Stimulated activated CD4-positive, alpha-beta T cell treated with anti-CD3 and anti-CD28 coated beads, Interleukin-15, amount 100 ng/mL, for 48 hours (primary cell): ENCODE measurements around the gene A4GALT.
"Not testable (repeated sequence)": the region's sequence is repeated elsewhere in the genome, so short reads cannot be mapped to it uniquely, and the experiment has no call there.

Source experiments
- DNase-seq, 2 donors: peaks; one replicate each; pipeline ENCODE4 v3.0.0-alpha.2; 2020; ENCODE audit warnings: low read depth in 2 of 2

Gene A4GALT, protein sequence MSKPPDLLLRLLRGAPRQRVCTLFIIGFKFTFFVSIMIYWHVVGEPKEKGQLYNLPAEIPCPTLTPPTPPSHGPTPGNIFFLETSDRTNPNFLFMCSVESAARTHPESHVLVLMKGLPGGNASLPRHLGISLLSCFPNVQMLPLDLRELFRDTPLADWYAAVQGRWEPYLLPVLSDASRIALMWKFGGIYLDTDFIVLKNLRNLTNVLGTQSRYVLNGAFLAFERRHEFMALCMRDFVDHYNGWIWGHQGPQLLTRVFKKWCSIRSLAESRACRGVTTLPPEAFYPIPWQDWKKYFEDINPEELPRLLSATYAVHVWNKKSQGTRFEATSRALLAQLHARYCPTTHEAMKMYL

DNA sequence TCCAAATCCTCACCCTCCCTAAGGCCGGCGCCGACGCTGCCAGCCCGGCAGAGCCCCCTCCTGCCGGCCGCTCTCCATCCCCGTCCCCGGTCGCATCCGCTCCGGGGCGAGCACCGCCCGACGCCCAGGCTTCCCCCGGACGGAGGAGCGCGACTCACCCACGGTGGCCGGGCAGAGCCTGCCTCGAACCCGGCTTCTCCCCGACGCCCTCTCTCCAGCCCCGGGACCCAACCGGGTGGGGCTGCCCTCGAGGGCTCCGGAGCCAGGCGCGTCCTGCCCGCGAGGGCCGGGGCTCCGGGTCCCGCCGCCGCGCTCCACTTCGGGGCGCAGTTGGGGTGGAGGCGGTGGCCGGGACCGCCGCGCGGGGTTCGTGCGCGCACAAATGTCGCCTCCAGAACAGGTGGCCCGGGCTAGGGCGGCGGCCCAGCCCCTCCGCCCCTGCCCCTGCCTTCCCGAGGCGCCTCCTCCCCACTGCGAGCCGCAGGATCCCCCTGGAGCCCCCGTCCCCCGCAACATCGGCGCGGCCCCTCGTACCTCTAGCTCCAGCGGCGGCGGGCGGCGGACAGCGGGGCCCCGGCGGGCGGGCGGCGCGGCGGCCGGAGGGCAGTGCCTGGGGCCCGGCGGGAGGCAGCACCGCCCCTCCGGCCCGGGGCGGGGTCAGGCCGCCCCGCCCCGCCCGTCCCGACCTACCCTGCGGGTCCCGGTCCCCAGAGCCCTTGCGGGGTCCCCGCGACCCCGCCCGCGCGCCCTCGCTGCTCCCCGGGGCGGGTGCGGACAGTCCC is at the start of gene A4GALT:
A4GALT (minus strand) TSS at position 608 of the 782 bp plus-strand sequence. CDS start 26,919 bp downstream, outside the sequence.
- no peak for DNase-seq

DNA sequence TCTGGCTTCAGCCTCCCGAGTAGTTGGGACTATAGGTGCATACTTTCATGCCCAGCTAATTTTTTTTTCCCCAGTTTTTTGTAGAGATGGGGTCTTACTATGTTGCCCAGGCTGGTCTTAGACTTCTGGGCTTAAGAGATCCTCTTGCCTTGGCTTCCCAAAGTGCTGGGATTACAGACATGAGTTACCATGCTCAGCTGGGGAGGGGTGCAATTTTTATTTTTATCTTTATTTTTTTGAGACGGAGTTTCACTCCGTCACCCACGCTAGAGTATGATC is 49.7 kb upstream of the A4GALT start:
- no peak for DNase-seq

DNA sequence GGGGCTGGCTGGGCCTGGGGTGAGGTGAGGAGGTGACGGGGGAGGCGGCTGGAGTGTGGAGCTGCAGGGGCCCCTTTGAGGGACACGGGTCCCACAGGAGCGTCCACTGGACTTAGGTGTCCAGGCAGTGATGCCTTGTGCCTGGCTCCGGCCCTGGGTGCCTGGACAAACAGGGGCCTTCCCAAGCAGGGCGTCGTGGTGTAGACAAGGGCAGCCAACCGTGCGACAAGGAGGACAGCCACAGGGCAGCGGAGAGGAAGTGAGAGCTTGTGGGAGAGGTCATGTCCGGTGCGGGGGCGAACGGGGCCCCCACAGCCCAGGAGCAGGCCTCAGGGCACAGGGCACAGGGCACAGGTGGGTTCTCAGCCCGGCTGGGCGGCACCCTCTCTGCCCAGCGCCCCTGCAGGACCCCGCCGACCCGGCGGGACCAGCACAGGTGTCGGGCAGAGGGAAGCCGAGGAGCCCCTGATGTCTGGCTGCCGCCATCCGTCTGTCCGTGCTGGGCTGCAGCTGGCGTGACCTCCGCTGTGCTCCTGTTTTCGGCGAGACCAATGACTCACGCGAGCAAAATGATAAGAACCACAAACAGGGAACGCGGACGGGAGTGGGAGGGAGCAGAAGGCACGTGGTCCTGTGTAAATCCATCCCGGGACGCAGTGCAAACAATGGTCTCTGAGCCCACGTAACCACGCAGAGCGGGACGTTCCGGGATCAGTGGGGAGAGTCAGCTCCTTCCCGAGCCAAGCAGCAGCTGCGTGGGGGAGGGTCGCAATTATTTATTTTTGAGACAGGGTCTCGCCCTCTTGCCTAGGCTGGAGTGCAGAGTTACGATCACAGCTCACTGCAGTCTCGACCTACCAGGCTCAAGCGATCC is 49.1 kb upstream of the A4GALT start:
- DNase-seq = no peak

DNA sequence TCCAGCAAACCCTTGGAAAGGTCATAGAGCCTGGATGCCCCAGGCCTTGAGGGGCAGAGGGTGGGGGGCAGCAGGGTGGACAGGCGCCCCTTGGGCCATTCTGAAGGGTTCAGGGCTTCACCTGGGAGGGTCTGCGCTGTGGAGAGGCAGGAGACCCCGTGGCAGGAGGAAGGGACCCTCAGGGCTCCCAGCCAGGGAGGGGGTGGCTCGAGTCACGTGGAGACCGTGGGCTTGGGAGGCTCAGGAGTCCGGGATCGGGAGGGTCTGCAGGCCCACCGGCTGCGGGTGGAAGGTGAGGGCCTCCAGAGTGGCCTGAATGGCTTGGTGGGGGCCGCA is 48.5 kb upstream of the A4GALT start:
- DNase-seq = no peak

DNA sequence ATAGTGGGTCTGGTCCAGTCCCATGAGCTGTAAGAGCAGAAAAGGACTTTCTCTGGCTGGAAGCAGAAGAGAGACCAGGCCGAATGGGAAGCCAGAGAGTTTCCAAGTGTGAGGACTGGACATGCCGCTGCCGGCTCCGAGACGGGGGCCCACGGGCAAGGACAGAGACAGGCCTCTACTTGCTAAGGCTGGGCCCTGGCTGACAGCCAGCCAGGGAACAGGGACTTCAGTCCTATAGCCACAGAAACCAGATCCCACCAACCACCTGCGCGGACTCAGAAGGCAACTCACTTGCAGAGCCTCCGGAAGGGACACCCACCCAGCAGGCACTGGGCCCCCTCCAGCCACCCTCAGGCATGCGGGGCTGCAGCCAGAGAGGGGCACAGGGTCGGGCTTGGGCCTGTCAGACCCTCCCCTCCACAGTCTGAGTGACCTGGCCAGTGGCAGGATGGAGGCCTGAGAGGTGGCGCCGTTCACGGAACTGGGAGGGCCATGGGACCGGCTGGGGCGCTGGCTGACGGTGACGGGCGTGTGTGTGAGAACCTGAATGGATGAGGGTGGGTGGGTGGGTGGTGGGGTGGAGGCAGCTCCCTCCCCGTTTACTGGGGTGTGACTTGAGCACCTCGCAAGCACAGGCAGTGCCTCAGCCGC is 47.8 kb upstream of the A4GALT start:
- DNase-seq = no peak

DNA sequence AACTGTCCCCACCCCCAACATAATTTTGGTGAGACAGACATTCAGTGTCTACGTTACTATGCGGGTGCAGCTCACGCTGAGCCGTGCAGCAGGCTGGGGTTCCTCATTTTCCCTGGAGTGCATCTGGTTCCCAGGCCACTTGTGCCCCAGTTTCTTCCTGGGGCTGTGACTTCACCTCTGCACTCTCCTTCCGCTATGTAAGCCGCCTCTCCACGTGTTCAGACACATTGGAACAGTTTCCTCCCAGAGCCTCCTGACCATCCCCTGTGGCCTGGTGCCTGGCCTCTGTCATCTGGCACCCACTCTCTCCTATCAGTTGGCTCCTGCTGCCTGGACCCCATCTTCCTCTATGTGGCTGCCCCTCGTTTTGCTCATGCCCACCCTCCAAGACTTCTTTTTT is 46.2 kb upstream of the A4GALT start:
- DNase-seq = no peak

DNA sequence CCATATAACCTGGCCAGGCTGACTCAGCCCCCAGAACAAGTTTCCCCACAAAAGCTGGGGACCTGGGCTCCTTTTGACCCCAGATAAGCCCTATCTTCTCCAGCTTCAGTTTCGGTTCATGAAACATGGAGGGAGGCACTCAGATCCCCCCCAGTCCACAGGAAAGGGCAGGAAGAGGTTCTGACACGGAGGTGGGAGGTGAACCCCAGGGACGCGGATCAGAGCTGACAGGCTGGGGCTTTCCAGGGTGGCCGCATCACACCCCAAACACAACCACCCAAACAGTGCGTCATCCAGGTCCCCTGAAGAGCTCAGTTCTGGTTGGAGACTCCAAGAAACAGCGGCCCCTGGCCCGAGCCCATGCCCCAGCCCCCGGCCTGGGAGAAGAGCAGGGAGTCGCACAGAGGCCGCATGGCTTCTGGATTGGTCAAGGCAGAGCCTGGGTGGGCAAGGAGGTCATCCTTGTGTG is 44.3 kb upstream of the A4GALT start:
- DNase-seq = no peak

DNA sequence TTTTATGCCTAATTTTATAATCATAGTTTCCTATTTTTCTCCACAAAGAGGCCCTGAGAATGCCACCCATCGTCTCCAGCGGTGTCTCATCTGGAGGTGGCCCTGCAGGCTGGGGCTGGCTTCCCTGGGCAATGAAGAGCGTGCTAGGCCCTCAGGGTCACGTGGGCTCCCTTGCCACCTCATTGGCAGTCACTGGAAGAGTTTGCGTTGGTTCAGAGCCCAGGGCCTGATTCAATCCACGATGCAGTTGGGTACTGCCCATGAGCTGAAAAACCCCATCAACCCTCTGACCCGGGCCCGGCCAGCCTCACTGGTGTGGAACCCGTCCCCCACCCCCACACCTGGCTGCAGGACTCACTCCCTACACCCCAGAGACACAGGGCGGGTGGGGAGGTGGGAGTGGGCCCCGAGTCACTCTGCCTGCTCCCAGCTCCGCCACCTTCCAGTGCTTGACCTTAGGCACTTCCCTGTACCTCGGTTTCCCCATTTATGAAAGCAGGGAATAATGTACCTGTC is 43.4 kb upstream of the A4GALT start:
- DNase-seq = no peak

DNA sequence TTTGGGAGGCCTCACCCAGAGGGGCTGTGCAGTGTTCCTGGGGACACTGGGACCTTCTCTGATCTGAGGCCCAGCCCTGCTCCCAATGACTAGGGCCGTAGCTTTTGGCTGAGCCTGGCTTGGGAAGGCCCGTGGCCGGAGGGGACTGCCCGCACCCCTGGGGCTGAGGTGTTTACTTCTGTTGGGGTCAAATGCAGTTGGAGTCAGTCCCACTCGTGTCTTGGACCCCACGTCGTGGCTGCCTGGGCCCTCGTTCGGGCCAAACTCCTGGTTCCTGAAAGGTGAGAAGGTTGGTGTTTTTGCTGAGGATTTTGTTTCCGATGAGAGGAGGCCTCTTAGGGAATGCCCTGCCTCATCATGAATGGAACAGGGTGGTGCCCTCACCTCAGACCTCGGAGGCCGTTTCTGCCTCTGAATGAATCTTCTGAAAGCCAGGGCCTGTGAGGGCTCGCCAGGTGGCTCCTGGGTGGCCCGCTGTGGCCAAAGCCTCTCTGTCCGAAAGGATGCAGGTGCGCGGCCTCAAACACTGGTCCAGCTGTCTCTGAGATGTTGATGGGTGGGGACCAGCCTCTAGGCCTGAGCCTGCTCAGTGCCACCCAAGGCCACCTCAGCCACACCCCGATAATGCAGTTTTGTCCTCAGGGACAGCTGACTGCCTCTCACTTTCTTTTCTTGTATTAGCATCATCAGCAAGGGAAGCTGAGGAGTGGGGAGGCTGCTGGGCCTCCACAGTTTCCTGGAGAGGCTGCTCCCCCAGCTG is 40.3 kb upstream of the A4GALT start:
- no peak for DNase-seq

DNA sequence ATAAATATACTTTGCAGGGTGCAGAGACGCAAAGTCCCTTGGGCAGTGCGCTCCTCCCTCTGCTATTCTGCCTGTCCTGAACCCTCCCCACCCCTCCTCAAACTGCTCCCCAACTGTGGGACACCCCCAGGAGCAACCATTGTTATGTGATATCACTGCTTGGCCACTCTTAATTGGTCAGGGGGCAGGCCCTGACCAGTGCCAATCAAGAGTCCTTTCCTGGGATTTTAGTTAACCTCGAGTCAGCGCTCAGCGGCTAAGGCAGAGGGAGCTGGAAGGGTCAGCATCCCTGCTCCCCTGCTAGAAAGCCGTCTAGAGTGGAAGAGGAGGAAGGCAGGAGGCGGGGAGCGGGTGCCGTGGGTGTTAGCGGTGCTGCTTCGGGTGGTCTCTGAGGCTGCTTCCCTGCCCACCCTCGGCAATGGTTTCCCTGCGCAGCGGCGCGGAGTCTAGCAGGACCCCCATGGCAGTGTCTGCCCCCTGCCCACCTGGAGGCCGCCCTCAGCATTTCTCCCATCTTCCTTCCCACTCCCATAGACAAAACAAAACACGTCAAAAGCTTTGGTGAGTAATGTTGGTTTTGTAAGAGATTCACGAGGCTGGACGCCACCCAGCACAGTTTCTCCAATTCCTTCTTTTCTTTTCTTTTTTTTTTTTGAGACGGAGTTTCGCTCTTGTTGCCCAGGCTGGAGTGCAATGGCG is 38.4 kb upstream of the A4GALT start:
- DNase-seq = no peak

DNA sequence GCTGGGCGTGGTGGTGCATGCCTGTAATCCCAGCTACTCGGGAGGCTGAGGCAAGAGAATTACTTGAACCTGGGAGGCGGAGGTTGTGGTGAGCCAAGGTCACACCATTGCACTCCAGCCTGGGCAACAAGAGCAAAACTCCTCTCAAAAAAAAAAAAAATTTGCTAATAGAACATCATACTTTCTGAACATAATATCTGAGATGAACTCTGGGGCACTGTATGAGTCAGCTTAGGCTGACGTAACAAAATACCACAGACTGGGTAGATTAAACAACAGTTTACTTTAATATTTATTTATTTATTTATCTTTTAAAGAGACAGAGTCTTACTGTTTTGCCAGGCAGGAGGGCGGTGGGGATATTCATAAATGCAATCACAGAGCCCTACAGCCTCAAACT is 34.9 kb upstream of the A4GALT start:
- DNase-seq = not testable (repeated sequence)

DNA sequence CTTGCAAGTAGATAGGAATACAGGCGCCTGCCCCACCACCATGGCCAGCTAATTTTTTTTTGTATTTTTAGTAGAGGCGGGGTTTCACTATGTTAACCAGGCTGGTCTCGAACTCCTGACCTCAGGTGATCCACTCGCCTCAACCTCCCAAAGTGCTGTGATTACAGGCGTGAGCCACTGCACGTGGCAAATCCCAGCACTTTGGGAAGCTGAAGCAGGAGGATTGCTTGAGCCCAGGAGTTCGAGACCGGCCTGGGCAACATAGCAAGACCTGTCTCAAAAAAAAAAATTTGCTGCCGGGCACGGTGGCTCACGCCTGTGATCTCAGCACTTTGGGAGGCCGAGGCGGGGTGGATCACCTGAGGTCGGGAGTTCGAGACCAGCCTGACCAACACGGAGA is 34.5 kb upstream of the A4GALT start:
- DNase-seq = not testable (repeated sequence)

DNA sequence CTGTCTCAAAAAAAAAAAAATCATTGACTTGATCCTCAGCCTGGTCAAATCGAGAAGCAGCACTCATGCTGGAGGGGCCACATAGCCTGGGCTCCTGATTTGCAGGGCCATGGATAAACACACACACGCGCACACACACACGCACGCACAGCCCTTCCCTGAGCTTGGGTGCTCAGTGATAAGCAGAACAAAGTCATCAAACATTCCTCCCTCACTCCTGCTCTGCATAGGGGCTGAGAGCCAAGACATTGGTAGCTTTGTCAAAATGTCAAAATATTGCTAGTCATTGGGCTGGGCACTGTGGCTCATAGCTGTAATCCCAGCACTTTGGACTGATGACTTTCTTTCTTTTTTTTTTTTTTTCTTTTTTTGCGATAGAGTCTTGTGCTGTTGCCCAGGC is 34.0 kb upstream of the A4GALT start:
- no peak for DNase-seq

DNA sequence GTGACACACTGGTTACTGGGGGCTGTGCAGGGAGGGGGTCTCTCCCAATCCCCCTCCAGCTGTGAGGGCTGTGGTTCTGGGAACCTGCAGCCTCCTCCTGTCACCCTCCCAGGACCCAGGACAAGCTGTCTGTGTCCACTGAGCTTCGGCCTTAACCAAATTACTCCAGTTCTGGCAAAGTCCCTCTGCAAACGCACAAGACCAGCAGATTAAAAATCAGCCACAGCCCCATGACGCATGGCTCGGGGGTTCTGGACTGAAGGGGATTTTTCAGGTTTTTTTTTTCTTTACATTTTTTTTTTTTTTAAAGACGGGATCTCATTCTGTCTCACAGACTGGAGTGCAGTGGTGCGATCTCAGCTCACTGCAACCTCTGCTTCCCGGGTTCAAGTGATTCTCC is 32.2 kb upstream of the A4GALT start:
- no peak for DNase-seq

DNA sequence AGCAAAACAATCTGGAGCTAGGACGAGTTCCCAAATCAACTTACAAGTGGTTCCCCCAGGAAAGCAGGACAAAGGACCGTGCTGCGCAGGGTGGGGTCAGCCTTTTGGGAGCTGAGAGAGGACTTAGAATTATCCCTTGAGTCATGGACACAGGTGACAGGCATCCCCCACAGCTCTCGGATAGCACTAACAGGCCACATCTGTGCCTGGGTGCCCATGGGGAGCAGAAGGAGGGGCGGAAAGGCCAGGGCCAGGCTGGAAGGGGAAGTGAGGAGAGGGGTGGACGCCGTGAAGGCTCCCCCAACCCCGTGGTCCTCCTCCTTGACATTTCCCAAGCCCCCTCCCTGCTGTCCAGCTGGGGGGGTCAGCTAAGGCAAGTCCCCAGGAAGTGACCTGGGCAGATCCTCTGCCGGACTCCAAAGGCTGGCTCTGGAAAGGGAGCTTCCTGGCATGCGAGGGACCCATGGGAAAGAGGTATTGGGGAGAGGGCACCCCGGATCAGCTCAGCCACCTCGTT is 31.6 kb upstream of the A4GALT start:
- DNase-seq = no peak

DNA sequence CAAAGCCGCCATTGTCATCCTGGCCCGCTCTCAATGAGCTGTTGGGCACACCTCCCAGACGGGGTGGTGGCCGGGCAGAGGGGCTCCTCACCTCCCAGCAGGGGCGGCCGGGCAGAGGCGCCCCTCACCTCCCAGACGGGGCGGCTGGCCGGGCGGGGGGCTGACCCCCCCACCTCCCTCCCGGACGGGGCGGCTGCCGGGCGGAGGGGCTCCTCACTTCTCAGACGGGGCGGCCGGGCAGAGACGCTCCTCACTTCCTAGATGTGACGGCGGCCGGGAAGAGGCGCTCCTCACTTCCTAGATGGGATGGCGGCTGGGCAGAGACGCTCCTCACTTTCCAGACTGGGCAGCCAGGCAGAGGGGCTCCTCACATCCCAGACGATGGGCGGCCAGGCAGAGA is 29.8 kb upstream of the A4GALT start:
- not testable (repeated sequence) for DNase-seq

DNA sequence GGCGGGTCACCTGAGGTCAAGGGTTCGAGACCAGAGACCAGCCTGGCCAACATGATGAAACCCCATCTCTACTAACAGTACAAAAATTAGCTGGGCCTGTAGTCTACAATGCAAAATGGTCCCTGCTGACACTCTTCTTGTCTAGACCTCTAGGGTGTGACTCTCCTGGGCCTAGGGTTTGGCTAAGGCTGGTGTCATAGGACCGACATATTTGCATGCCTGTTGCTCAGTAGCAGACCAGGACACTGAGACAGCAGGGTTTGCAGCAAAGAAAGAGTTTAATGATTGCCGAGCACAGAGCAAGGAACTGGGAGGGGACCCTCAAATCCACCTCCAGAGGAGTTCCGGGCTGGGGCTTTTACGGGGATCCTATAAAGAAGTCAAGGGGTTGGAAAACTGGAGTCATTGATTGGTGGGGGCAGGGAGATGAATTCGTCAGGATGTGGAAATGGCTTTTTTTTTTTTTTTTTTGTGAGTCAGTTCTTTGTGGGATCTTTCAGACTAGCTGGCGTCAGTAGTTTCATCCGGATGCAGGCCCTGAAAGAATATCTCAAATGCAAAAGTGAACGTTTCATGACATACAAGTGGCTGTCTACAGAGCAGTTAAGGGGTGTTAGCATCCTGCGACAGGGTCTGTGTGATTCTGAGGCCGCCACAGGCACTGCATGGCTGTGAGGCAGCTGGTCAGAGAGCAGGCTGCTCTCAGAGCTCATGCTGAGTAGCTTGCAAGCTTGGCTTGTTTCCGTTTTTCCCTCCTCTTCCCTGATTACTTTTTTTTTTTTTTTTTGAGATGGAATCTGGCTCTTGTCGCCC is 27.2 kb upstream of the A4GALT start:
- no peak for DNase-seq

DNA sequence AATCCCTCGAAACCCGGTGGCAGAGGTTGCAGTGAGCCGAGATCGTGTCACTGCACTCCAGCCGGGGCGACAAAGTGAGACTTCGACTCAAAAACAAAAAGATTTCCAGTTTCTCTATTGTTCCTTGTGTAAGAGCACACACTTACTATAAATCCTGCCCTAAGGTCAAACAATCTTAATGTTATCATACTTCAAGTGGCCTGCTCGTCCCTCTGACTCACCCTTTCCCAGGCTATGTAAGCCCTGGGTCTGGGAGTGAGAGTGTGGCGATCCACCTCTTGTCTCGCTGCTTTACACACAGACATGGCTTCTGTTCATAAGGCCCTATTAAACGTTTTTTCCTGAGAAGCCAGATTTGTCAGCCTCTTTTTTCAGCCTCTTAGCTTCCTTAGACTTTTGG is 24.4 kb upstream of the A4GALT start:
- DNase-seq = no peak

DNA sequence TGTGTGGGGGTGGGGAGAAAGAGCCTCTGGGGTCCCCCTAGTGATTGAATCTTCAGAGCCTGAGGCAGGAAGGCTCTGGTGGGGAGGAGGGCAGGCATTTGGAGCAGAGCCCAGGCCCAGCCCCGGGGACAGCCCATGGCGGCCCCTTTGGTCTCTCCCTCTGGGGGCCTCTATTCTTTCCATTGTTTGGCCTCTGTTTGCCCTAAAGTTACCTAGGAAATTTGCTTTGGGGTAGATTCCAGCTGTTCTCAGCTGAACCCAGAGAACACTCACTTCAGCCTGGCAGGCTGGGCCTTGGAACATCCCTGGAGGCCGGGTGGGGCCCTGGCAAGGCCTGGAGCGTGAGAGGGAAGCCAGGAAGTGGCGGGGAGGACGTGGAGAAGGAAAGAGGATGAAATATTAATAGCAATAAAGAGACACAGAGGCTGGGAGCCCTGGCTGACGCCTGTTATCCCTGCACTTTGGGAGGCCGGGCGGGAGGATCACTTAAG is 22.9 kb upstream of the A4GALT start:
- DNase-seq = no peak
